T1000 (cell line): Measurements from ENCODE around the gene PRKCE.
A peak's percentile ranks its signal among the peaks of the same experiment; 100 is the strongest.

Experiments used
- DNase-seq: peaks from one replicate; lab custom pipeline; 2025; ENCODE audit warnings: mixed read lengths; lab: John Stamatoyannopoulos, UW

The PRKCE gene

GRCh38 chr2:45755585-45756335, 104.3 kb downstream of the PRKCE start:
- peak; percentile 54 for DNase-seq

GRCh38 chr2:45758018-45758417, 106.5 kb downstream of the PRKCE start:
- DNase-seq: no peak

- no peak for DNase-seq
Measured at GRCh38 chr2:45759310-45759851, 107.9 kb downstream of the PRKCE start.

GRCh38 chr2:45761635-45762034, 110.2 kb downstream of the PRKCE start:
- DNase-seq: no peak

GRCh38 chr2:45763255-45763654, 111.8 kb downstream of the PRKCE start:
- no peak for DNase-seq

- no peak for DNase-seq
Measured at GRCh38 chr2:45763797-45764196, 112.3 kb downstream of the PRKCE start.

- no peak for DNase-seq
Measured at GRCh38 chr2:45765007-45765727, 113.7 kb downstream of the PRKCE start.

- DNase-seq: no peak
Measured at GRCh38 chr2:45765728-45766254, 114.3 kb downstream of the PRKCE start.

GRCh38 chr2:45768208-45768607, 116.7 kb downstream of the PRKCE start:
- no peak for DNase-seq

- DNase-seq: no peak
Measured at GRCh38 chr2:45769056-45769455, 117.6 kb downstream of the PRKCE start.

GRCh38 chr2:45769854-45770576, 118.5 kb downstream of the PRKCE start:
- DNase-seq: no peak

- DNase-seq: no peak
Measured at GRCh38 chr2:45770811-45771210, 119.3 kb downstream of the PRKCE start.

- DNase-seq: no peak
Measured at GRCh38 chr2:45771261-45771660, 119.8 kb downstream of the PRKCE start.

- no peak for DNase-seq
Measured at GRCh38 chr2:45772038-45772437, 120.6 kb downstream of the PRKCE start.

GRCh38 chr2:45773909-45774308, 122.4 kb downstream of the PRKCE start:
- DNase-seq: no peak

GRCh38 chr2:45774688-45775244, 123.3 kb downstream of the PRKCE start:
- no peak for DNase-seq

GRCh38 chr2:45776160-45776955, 124.9 kb downstream of the PRKCE start:
- DNase-seq: no peak

GRCh38 chr2:45777996-45778719, 126.7 kb downstream of the PRKCE start:
- DNase-seq: no peak

GRCh38 chr2:45778720-45779171, 127.3 kb downstream of the PRKCE start:
- DNase-seq: peak; percentile 29
